ENCODE data around the gene STUM.

The STUM gene

GRCh38 chr1:226558036-226558650 lies 9.6 kb downstream of the STUM start:
- DNase-seq: no peak

GRCh38 chr1:226560243-226560642 lies 11.7 kb downstream of the STUM start:
- no peak for DNase-seq

- no peak for DNase-seq
Measured at GRCh38 chr1:226562989-226563388, 14.4 kb downstream of the STUM start.

GRCh38 chr1:226563666-226564065 lies 15.1 kb downstream of the STUM start:
- DNase-seq: no peak

- DNase-seq: peak in 23 of 58 donors; percentile 22 to 82 (median 51)
Measured at GRCh38 chr1:226565476-226565875, 16.9 kb downstream of the STUM start.

- no peak for DNase-seq
Measured at GRCh38 chr1:226566234-226566633, 17.7 kb downstream of the STUM start.

- peak in 1 of 58 donors; percentile 24 for DNase-seq
Measured at GRCh38 chr1:226566760-226567159, 18.2 kb downstream of the STUM start.

- peak in 7 of 58 donors; percentile 9 to 63 (median 33) for DNase-seq
Measured at GRCh38 chr1:226568077-226568831, 19.7 kb downstream of the STUM start.

GRCh38 chr1:226568975-226569741 lies 20.6 kb downstream of the STUM start:
- DNase-seq: no peak

- DNase-seq: no peak
Measured at GRCh38 chr1:226569879-226570547, 21.4 kb downstream of the STUM start.

GRCh38 chr1:226571893-226572292 lies 23.3 kb downstream of the STUM start:
- DNase-seq: no peak

- no peak for DNase-seq
Measured at GRCh38 chr1:226572325-226572726, 23.8 kb downstream of the STUM start.

- no peak for DNase-seq
Measured at GRCh38 chr1:226574044-226574443, 25.5 kb downstream of the STUM start.

GRCh38 chr1:226574591-226575435 lies 26.2 kb downstream of the STUM start:
- DNase-seq: no peak

GRCh38 chr1:226575436-226575720 lies 26.8 kb downstream of the STUM start:
- DNase-seq: no peak

- no peak for DNase-seq
Measured at GRCh38 chr1:226575739-226576378, 27.3 kb downstream of the STUM start.

- DNase-seq: peak in 6 of 58 donors; percentile 13 to 42 (median 22)
Measured at GRCh38 chr1:226576601-226577000, 28.0 kb downstream of the STUM start.

GRCh38 chr1:226577401-226578180 lies 29.0 kb downstream of the STUM start:
- peak in 5 of 58 donors; percentile 14 to 52 (median 28) for DNase-seq

GRCh38 chr1:226578946-226579578 lies 30.5 kb downstream of the STUM start:
- DNase-seq: no peak
